Neuronal stem cell (in vitro differentiated cells): Measurements from ENCODE around the gene LTBP3.

Experiments
- DNase-seq: peaks from one replicate; pipeline ENCODE4 v3.0.0-alpha.2; 2013; ENCODE audit warnings: low spot score
- H2AFZ ChIP-seq: one replicate; pipeline ENCODE4 v1.6.1; 2013; ENCODE audit warnings: mild to moderate bottlenecking, low read length, inconsistent platforms
- H2AK5ac ChIP-seq: 2 replicates; pipeline ENCODE4 v1.6.1; 2013; ENCODE audit warnings: low read depth, mild to moderate bottlenecking, inconsistent platforms, low read length, moderate library complexity, mixed read lengths
- H2BK120ac ChIP-seq: 2 replicates; pipeline ENCODE4 v1.6.1; 2013; ENCODE audit warnings: low read depth, mild to moderate bottlenecking, inconsistent platforms, low read length, moderate library complexity, mixed read lengths
- H2BK12ac ChIP-seq: one replicate; pipeline ENCODE4 v1.6.1; 2013; ENCODE audit warnings: low read length, inconsistent platforms
- H2BK15ac ChIP-seq: 2 replicates; pipeline ENCODE4 v1.6.1; 2013; ENCODE audit warnings: mild to moderate bottlenecking, low read length, inconsistent platforms, mixed read lengths
- H2BK5ac ChIP-seq: one replicate; pipeline ENCODE4 v1.6.1; 2013; ENCODE audit warnings: inconsistent platforms, mild to moderate bottlenecking, low read length, moderate library complexity
- H3K14ac ChIP-seq: one replicate; pipeline ENCODE4 v1.6.1; 2013; ENCODE audit warnings: low read length, inconsistent platforms
- H3K18ac ChIP-seq: 2 replicates; pipeline ENCODE4 v1.6.1; 2013; ENCODE audit warnings: low read length, inconsistent platforms
- H3K23ac ChIP-seq: 2 replicates; pipeline ENCODE4 v1.6.1; 2013; ENCODE audit warnings: low read depth, mild to moderate bottlenecking, mixed read lengths, low read length, inconsistent platforms; ENCODE audit not compliant: poor library complexity
- H3K27ac ChIP-seq: replicated peaks from 3 replicates; pipeline ENCODE4 v1.5.1; 2013; ENCODE audit warnings: low read length, inconsistent platforms
- H3K27me3 ChIP-seq, 3 experiments: 2 replicates each; pipeline ENCODE4 v1.6.1; 2013; ENCODE audit warnings: low read length in 3 of 3, mild to moderate bottlenecking in 2 of 3, inconsistent platforms in 1 of 3, low read depth in 1 of 3, mixed read lengths in 1 of 3, moderate library complexity in 1 of 3; ENCODE audit not compliant: control insufficient read depth in 3 of 3, insufficient read depth in 3 of 3
- H3K36me3 ChIP-seq, 2 donors: replicated peaks in 1 of 2; 2 replicates each; pipeline ENCODE4 v1.6.1; 2013; ENCODE audit warnings: low read length in 2 of 2; ENCODE audit not compliant: control insufficient read depth in 2 of 2, insufficient read depth in 2 of 2
- H3K4ac ChIP-seq: 2 replicates; pipeline ENCODE4 v1.6.1; 2013; ENCODE audit warnings: inconsistent platforms, mild to moderate bottlenecking, low read length, moderate library complexity
- H3K4me1 ChIP-seq, 2 donors: 1 replicate in 1 of 2; 2 replicates in 1 of 2; pipeline ENCODE4 v1.6.1; 2013; ENCODE audit warnings: low read length in 2 of 2, low read depth in 1 of 2; ENCODE audit not compliant: control insufficient read depth in 2 of 2, insufficient read depth in 1 of 2
- H3K4me2 ChIP-seq: one replicate; pipeline ENCODE4 v1.6.1; 2013; ENCODE audit warnings: mild to moderate bottlenecking, low read length, inconsistent platforms; ENCODE audit not compliant: insufficient read depth, poor library complexity, severe bottlenecking
- H3K4me3 ChIP-seq, 2 donors: 2 replicates each; pipeline ENCODE4 v1.5.1; 2013; ENCODE audit warnings: low read length in 2 of 2, mild to moderate bottlenecking in 2 of 2, inconsistent platforms in 1 of 2, moderate library complexity in 1 of 2
- H3K79me1 ChIP-seq: one replicate; pipeline ENCODE4 v1.6.1; 2013; ENCODE audit warnings: low read depth, mild to moderate bottlenecking, inconsistent platforms, low read length, moderate library complexity
- H3K9ac ChIP-seq: one replicate; pipeline ENCODE4 v1.6.1; 2013; ENCODE audit warnings: mild to moderate bottlenecking, low read depth, low read length, inconsistent platforms; ENCODE audit not compliant: poor library complexity
- H3K9me3 ChIP-seq, 2 donors: replicated peaks in 1 of 2; 2 replicates each; pipeline versions ENCODE3 to v1.6.1; 2013; ENCODE audit warnings: low read length in 2 of 2, mild to moderate bottlenecking in 2 of 2, inconsistent platforms in 1 of 2, low read depth in 1 of 2, mixed read lengths in 1 of 2, moderate library complexity in 1 of 2; ENCODE audit not compliant: control insufficient read depth in 2 of 2, insufficient read depth in 1 of 2
- H4K8ac ChIP-seq: one replicate; pipeline ENCODE4 v1.6.1; 2013; ENCODE audit warnings: low read depth, mild to moderate bottlenecking, inconsistent platforms, low read length, moderate library complexity
- H4K91ac ChIP-seq: one replicate; pipeline ENCODE4 v1.6.1; 2013; ENCODE audit warnings: low read length, low read depth, mild to moderate bottlenecking, inconsistent platforms; ENCODE audit not compliant: poor library complexity
- WGBS, 2 donors: extraction: QIAGEN DNeasy Blood & Tissue Kit; methylation state at CpG; one replicate each; pipeline ENCODE4 v1.1.7; 2013; ENCODE audit warnings: missing lambda C conversion rate in 2 of 2, mixed read lengths in 1 of 2; ENCODE audit not compliant: insufficient read length in 2 of 2, insufficient replicate concordance in 1 of 2; ENCODE audit errors: extremely low coverage in 2 of 2; 5-methylcytosine and 5-hydroxymethylcytosine counted together

The LTBP3 gene

DNA sequence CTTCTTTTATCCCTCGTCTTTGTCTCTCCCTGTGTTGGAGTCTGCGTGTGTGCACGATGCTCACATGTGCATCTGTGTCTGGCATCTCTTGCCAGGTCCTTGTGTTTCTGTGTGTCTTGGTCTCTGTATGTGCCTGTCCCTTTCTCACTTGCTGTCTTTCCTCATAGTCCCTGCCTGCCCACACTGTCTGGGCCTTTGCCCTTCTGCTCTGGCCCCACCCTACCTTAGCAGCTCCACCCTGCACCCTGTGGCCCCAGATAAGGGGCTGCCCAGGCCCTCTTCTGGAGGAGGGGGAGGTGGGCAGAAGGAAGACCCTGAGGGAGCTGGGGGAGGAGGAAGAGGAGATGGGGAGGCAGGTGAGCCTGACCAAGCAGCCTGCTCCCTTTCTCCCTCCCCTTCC is 20.5 kb upstream of the LTBP3 start:
- Histone ChIP-seq H4K8ac (no peak overlapping the region), H3K4me3 (no peak overlapping the region), H3K14ac (no peak overlapping the region), H3K23ac (no peak overlapping the region), H2BK120ac (no peak overlapping the region), H4K91ac (no peak overlapping the region), H2AK5ac (peak overlapping the region; percentile 38), H3K18ac (peak overlapping the region; percentile 62), H2BK5ac (no peak overlapping the region), H3K4ac (peak overlapping the region; percentile 37), H3K9ac (no peak overlapping the region), H2AFZ (no peak overlapping the region), H3K27me3 (peaks cover 0 to 25% (median 3%) of the 10 kb centered on the region in 3 experiments), H2BK12ac (no peak overlapping the region), H3K79me1 (no peaks in the 10 kb centered on the region), H3K9me3 (no peaks in the 10 kb centered on the region), H3K4me1 (peaks cover 11 to 29% of the 10 kb centered on the region in 2 donors), H3K36me3 (peaks cover 2 to 13% of the 10 kb centered on the region in 2 donors), H3K4me2 (no peak overlapping the region), H2BK15ac (peak overlapping the region; percentile 41), H3K27ac (no peak overlapping the region)
- DNase-seq = no peak
- no CpG with 5 or more reads among the region's 3 CpGs for WGBS, 2 donors

DNA sequence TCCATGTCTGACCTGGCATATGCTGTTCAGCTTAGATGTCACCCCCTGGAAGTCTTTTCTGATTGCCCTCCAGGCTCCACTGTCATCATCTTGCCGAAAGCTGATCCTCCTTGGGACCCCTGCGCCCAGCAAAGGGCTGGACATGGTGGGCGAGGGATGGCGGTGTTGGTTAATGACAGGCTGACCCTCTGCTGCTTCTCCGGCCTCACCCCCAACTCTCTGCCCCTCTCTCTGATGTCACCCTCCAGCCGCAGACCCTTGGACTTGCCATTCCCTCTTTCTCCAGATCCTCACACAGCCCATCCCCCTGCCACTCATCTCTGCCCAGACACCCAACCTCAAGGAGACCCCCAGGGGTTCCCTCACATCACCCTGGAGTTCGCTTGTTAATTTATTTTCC is 20.0 kb upstream of the LTBP3 start:
- Histone ChIP-seq H3K18ac (no peak overlapping the region), H3K9ac (no peak overlapping the region), H3K14ac (no peak overlapping the region), H2BK120ac (no peak overlapping the region), H3K36me3 (peaks cover 4 to 16% of the 10 kb centered on the region in 2 donors), H2BK5ac (no peak overlapping the region), H4K91ac (no peak overlapping the region), H3K4ac (no peak overlapping the region), H3K23ac (no peak overlapping the region), H2BK15ac (no peak overlapping the region), H2AK5ac (peak overlapping the region; percentile 35), H3K9me3 (no peaks in the 10 kb centered on the region), H2BK12ac (no peak overlapping the region), H3K4me1 (peaks cover 17 to 33% of the 10 kb centered on the region in 2 donors), H3K4me2 (no peak overlapping the region), H3K79me1 (peaks cover 5% of the 10 kb centered on the region), H2AFZ (no peak overlapping the region), H4K8ac (no peak overlapping the region), H3K27me3 (peaks cover 0 to 25% (median 3%) of the 10 kb centered on the region in 3 experiments), H3K4me3 (no peak overlapping the region), H3K27ac (no peak overlapping the region)
- WGBS, 2 donors = no CpG with 5 or more reads among the region's 7 CpGs
- DNase-seq = no peak

DNA sequence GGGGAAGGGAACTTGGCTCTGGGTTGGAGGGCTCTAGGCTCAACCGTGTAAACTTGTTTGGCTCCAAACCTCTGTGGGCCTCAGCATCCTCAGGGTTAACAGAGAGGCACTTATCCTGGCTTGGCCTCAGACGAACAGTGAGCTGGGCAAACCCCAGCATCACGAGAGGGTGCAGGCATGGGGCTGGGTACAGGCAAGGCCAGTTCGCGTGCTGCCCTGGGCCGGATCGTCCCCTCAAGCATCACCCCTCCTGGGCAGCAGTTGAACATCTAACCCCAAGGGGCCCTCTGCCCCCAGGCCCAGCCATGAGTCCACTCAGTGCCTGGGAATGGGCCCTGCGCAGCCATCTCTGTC is 19.6 kb upstream of the LTBP3 start:
- Histone ChIP-seq H3K4me2 (no peak overlapping the region), H3K4me3 (no peak overlapping the region), H3K27me3 (peaks cover 0 to 25% (median 3%) of the 10 kb centered on the region in 3 experiments), H3K79me1 (peaks cover 5% of the 10 kb centered on the region), H3K9me3 (no peaks in the 10 kb centered on the region), H2BK5ac (no peak overlapping the region), H4K91ac (no peak overlapping the region), H2AK5ac (peak overlapping the region; percentile 72), H3K14ac (no peak overlapping the region), H3K27ac (no peak overlapping the region), H4K8ac (no peak overlapping the region), H3K18ac (peak overlapping the region; percentile 40), H2BK12ac (no peak overlapping the region), H3K4me1 (peaks cover 19 to 34% of the 10 kb centered on the region in 2 donors), H3K9ac (no peak overlapping the region), H2AFZ (no peak overlapping the region), H3K4ac (no peak overlapping the region), H2BK15ac (peak overlapping the region; percentile 0), H3K23ac (peak overlapping the region; percentile 11), H2BK120ac (no peak overlapping the region), H3K36me3 (peaks cover 4 to 16% of the 10 kb centered on the region in 2 donors)
- DNase-seq = no peak
- no CpG with 5 or more reads among the region's 8 CpGs for WGBS, 2 donors

DNA sequence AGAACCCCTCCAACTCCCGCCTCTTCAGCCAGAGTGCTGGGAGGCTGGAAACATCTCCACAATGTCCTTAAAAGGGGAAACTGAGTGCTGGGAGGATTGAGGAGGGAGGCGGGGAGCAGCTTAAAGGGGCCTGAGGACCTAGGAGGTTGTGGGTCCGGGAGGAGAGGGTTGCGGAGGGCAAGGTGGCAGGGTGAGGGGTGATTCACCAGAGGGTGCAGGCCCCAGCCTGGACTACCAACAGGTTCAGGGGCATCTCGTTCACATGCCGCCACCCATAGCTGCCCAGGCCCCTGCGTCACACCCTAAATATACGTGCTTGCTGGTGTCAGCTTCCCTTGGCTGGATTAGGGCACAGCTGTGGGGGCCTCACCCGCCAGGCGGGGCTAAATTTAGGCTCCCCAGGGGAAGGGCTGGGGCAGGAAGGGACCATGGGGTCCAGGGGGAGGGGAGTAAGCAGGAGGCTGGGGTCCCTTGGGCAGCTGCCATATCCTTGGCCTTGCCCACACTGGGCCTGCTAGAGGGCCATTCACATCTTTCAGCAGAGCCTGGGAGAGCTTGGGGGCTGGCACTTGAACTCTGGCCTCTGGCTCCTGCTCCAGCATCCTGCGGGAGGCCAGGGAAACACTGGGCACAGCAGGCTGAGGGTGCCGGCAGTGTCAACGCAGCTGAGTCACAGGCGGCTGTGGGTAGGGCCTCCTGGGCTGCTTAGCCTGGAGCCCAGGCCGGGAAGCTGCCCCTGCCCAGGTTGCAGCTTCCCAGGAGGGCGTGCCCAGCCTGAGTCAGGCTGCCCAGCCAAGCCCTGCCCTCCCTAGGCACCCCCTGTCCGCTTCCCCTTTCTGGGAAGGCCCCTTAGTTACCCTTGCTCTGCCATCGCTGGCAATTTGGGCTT is 19.0 kb upstream of the LTBP3 start:
- H2AFZ ChIP-seq = no peak overlapping the region
- no peak overlapping the region for H3K4me3 ChIP-seq
- WGBS, 2 donors = no CpG with 5 or more reads among the region's 18 CpGs

More for the DNA sequence above, 19.0 kb upstream of the LTBP3 start:
- peak overlapping the region; percentile 40 for H3K18ac ChIP-seq
- peak overlapping the region; percentile 72 for H2AK5ac ChIP-seq
- H4K91ac ChIP-seq = no peak overlapping the region
- peaks cover 5% of the 10 kb centered on the region for H3K79me1 ChIP-seq
- H3K9me3 ChIP-seq = no peaks in the 10 kb centered on the region
- H2BK120ac ChIP-seq = no peak overlapping the region
- peak overlapping the region; percentile 27 for H3K9ac ChIP-seq
- no peak overlapping the region for H3K4me2 ChIP-seq
- peak overlapping the region; percentile 0 for H2BK15ac ChIP-seq
- no peak overlapping the region for H2BK12ac ChIP-seq
- no peak for DNase-seq
- H3K14ac ChIP-seq = peak overlapping the region; percentile 27
- H3K4ac ChIP-seq = no peak overlapping the region
- H3K27me3 ChIP-seq = peaks cover 0 to 25% (median 3%) of the 10 kb centered on the region in 3 experiments
- H3K23ac ChIP-seq = peak overlapping the region; percentile 11
- H4K8ac ChIP-seq = no peak overlapping the region
- peaks cover 4 to 16% of the 10 kb centered on the region in 2 donors for H3K36me3 ChIP-seq
- peaks cover 19 to 34% of the 10 kb centered on the region in 2 donors for H3K4me1 ChIP-seq
- H3K27ac ChIP-seq = no peak overlapping the region
- no peak overlapping the region for H2BK5ac ChIP-seq
